SJSA1 (cell line): ENCODE measurements around the gene ZNF682. TPM values are rescaled to one million over a fixed set of nuclear protein-coding genes. Genes with fewer than 3 reads are reported as not detected.
"Not testable (repeated sequence)": the region's sequence is repeated elsewhere in the genome, so short reads cannot be mapped to it uniquely, and the experiment has no call there.

Source experiments
- DNase-seq, 2 experiments: peaks; one replicate each; pipeline ENCODE4 v3.0.0-alpha.2; 2015 to 2020; ENCODE audit warnings: low spot score in 2 of 2, low read depth in 1 of 2
- H3K27ac ChIP-seq: fragments of 250-450 bp; sonication (Bioruptor Pico); 2 replicates; pipeline ENCODE4 v1.5.1; 2020; ENCODE audit warnings: mild to moderate bottlenecking, moderate library complexity
- H3K27me3 ChIP-seq: fragments of 250-450 bp; sonication (Bioruptor Pico); replicated peaks from 2 replicates; pipeline ENCODE4 v1.5.1; 2020; ENCODE audit warnings: mild to moderate bottlenecking, moderate library complexity
- H3K36me3 ChIP-seq: fragments of 250-450 bp; sonication (Bioruptor Pico); 2 replicates; pipeline ENCODE4 v1.5.1; 2020; ENCODE audit warnings: mild to moderate bottlenecking
- H3K4me1 ChIP-seq: fragments of 250-450 bp; sonication (Bioruptor Pico); replicated peaks from 2 replicates; pipeline ENCODE4 v1.6.1; 2021; ENCODE audit warnings: mild to moderate bottlenecking
- H3K4me3 ChIP-seq: fragments of 250-450 bp; sonication (Bioruptor Pico); 2 replicates; pipeline ENCODE4 v1.5.1; 2020; ENCODE audit warnings: mild to moderate bottlenecking
- H3K9me3 ChIP-seq: fragments of 250-450 bp; sonication (Bioruptor Pico); replicated peaks from 2 replicates; pipeline ENCODE4 v1.5.1; 2020; ENCODE audit warnings: mild to moderate bottlenecking
- total RNA-seq: library from RNA; depleted of rRNA; stranded (reverse); fragments of >200 nt; shearing (Covaris generic); gene quantifications from 2 replicates; pipeline ENCODE4 v1.2.3, GENCODE V29; 2014; rRNA removed

The ZNF682 gene
- total RNA-seq = 2.9 and 13.9 TPM in 2 replicates

- Histone ChIP-seq H3K27ac (peak within 1 kb of the TSS; percentile 17), H3K27me3 (no peaks in the 10 kb centered on the region), H3K4me1 (no peaks in the 10 kb centered on the region), H3K4me3 (peak within 1 kb of the TSS; percentile 52), H3K9me3 (no peaks in the 10 kb centered on the region; the same call in 1 of the 2 replicates), H3K36me3 (no peaks in the 10 kb centered on the region)
- DNase-seq = peak; percentile 77 to 86
Observed at GRCh38 chr19:20039203-20039723, at the start of gene ZNF682. TSS of gene ZNF682 (minus strand) at chr19:20039505. CDS start at chr19:20039345, 160 bp downstream.

GRCh38 chr19:20082876-20083275 lies 43.6 kb upstream of the ZNF682 start:
- not testable (repeated sequence) for DNase-seq, H3K27ac ChIP-seq, H3K36me3 ChIP-seq, H3K4me1 ChIP-seq, H3K27me3 ChIP-seq, H3K4me3 ChIP-seq, H3K9me3 ChIP-seq

GRCh38 chr19:20082232-20082833 lies 43.0 kb upstream of the ZNF682 start:
- not testable (repeated sequence) for H3K4me1 ChIP-seq, H3K27me3 ChIP-seq, DNase-seq, H3K9me3 ChIP-seq, H3K36me3 ChIP-seq, H3K4me3 ChIP-seq, H3K27ac ChIP-seq

GRCh38 chr19:20080656-20081055 lies 41.4 kb upstream of the ZNF682 start:
- no peaks in the 10 kb centered on the region for H3K9me3 ChIP-seq
- H3K27ac ChIP-seq = no peak overlapping the region
- H3K4me3 ChIP-seq = no peak overlapping the region
- no peaks in the 10 kb centered on the region for H3K36me3 ChIP-seq
- no peaks in the 10 kb centered on the region for H3K4me1 ChIP-seq
- no peaks in the 10 kb centered on the region for H3K27me3 ChIP-seq
- no peak for DNase-seq

- H3K4me3 ChIP-seq = no peak overlapping the region
- H3K4me1 ChIP-seq = no peaks in the 10 kb centered on the region
- DNase-seq = no peak
- H3K27me3 ChIP-seq = no peaks in the 10 kb centered on the region
- H3K9me3 ChIP-seq = no peaks in the 10 kb centered on the region
- H3K36me3 ChIP-seq = no peaks in the 10 kb centered on the region
- no peak overlapping the region for H3K27ac ChIP-seq
Observed at GRCh38 chr19:20079476-20079875, 40.2 kb upstream of the ZNF682 start.

GRCh38 chr19:20078581-20079031 lies 39.3 kb upstream of the ZNF682 start:
- Histone ChIP-seq H3K27me3 (no peaks in the 10 kb centered on the region), H3K27ac (no peak overlapping the region), H3K36me3 (no peaks in the 10 kb centered on the region), H3K4me1 (no peaks in the 10 kb centered on the region), H3K9me3 (no peaks in the 10 kb centered on the region), H3K4me3 (no peak overlapping the region)
- no peak for DNase-seq

GRCh38 chr19:20077791-20078463 lies 38.6 kb upstream of the ZNF682 start, which contains the start of gene ZNF90:
TSS of gene ZNF90 (plus strand) at chr19:20078000. CDS start at chr19:20078133, 133 bp downstream.
- H3K4me3 ChIP-seq = no peak within 1 kb of the TSS
- DNase-seq = no peak
- H3K36me3 ChIP-seq = no peaks in the 10 kb centered on the region
- no peaks in the 10 kb centered on the region for H3K4me1 ChIP-seq
- H3K9me3 ChIP-seq = no peaks in the 10 kb centered on the region
- no peak within 1 kb of the TSS for H3K27ac ChIP-seq
- H3K27me3 ChIP-seq = no peaks in the 10 kb centered on the region

- Histone ChIP-seq H3K9me3 (no peaks in the 10 kb centered on the region), H3K27ac (no peak overlapping the region), H3K4me1 (no peaks in the 10 kb centered on the region)
Observed at GRCh38 chr19:20072936-20073335, 33.6 kb upstream of the ZNF682 start.

GRCh38 chr19:20070691-20071090 lies 31.4 kb upstream of the ZNF682 start:
- Histone ChIP-seq H3K9me3 (no peaks in the 10 kb centered on the region), H3K27me3 (no peaks in the 10 kb centered on the region), H3K36me3 (no peaks in the 10 kb centered on the region), H3K27ac (no peak overlapping the region), H3K4me1 (no peaks in the 10 kb centered on the region), H3K4me3 (no peak overlapping the region)
- DNase-seq = no peak

More at GRCh38 chr19:20072936-20073335, 33.6 kb upstream of the ZNF682 start:
- no peaks in the 10 kb centered on the region for H3K36me3 ChIP-seq
- no peak overlapping the region for H3K4me3 ChIP-seq
- H3K27me3 ChIP-seq = no peaks in the 10 kb centered on the region
- DNase-seq = no peak

- H3K4me3 ChIP-seq = not testable (repeated sequence)
Observed at GRCh38 chr19:20068559-20068958, 29.3 kb upstream of the ZNF682 start.

GRCh38 chr19:20067943-20068342 lies 28.6 kb upstream of the ZNF682 start:
- H3K4me3 ChIP-seq = no peak overlapping the region
- no peaks in the 10 kb centered on the region for H3K27me3 ChIP-seq
- H3K4me1 ChIP-seq = no peaks in the 10 kb centered on the region
- H3K27ac ChIP-seq = no peak overlapping the region
- DNase-seq = no peak
- no peaks in the 10 kb centered on the region for H3K9me3 ChIP-seq
- no peaks in the 10 kb centered on the region for H3K36me3 ChIP-seq

More at GRCh38 chr19:20068559-20068958, 29.3 kb upstream of the ZNF682 start:
- H3K27me3 ChIP-seq, H3K27ac ChIP-seq, H3K36me3 ChIP-seq, DNase-seq, H3K9me3 ChIP-seq, H3K4me1 ChIP-seq: not testable (repeated sequence)

- Histone ChIP-seq H3K27me3 (no peaks in the 10 kb centered on the region), H3K4me1 (no peaks in the 10 kb centered on the region), H3K9me3 (no peaks in the 10 kb centered on the region), H3K4me3 (no peak overlapping the region), H3K27ac (no peak overlapping the region), H3K36me3 (no peaks in the 10 kb centered on the region)
- DNase-seq = no peak
Observed at GRCh38 chr19:20066861-20067260, 27.6 kb upstream of the ZNF682 start.

- H3K36me3 ChIP-seq = no peaks in the 10 kb centered on the region
- H3K4me1 ChIP-seq = no peaks in the 10 kb centered on the region
- no peak overlapping the region for H3K4me3 ChIP-seq
- H3K9me3 ChIP-seq = no peaks in the 10 kb centered on the region
- no peak for DNase-seq
- H3K27me3 ChIP-seq = no peaks in the 10 kb centered on the region
- H3K27ac ChIP-seq = no peak overlapping the region
Observed at GRCh38 chr19:20060282-20060681, 21.0 kb upstream of the ZNF682 start.

- H3K9me3 ChIP-seq, DNase-seq, H3K4me1 ChIP-seq, H3K27me3 ChIP-seq, H3K27ac ChIP-seq, H3K36me3 ChIP-seq, H3K4me3 ChIP-seq: not testable (repeated sequence)
Observed at GRCh38 chr19:20058738-20059137, 19.4 kb upstream of the ZNF682 start.
